ENCODE results near the gene ALG9. TPM values are rescaled to one million over a fixed set of nuclear protein-coding genes. Genes with fewer than 3 reads are reported as not detected.
A peak's percentile ranks its signal among the peaks of the same experiment; 100 is the strongest.
"Not testable (repeated sequence)": the region's sequence is repeated elsewhere in the genome, so short reads cannot be mapped to it uniquely, and the experiment has no call there.

ALG9 gene
- total RNA-seq, 2 experiments from 2014 or later = 21.3 to 21.9 TPM

DNA sequence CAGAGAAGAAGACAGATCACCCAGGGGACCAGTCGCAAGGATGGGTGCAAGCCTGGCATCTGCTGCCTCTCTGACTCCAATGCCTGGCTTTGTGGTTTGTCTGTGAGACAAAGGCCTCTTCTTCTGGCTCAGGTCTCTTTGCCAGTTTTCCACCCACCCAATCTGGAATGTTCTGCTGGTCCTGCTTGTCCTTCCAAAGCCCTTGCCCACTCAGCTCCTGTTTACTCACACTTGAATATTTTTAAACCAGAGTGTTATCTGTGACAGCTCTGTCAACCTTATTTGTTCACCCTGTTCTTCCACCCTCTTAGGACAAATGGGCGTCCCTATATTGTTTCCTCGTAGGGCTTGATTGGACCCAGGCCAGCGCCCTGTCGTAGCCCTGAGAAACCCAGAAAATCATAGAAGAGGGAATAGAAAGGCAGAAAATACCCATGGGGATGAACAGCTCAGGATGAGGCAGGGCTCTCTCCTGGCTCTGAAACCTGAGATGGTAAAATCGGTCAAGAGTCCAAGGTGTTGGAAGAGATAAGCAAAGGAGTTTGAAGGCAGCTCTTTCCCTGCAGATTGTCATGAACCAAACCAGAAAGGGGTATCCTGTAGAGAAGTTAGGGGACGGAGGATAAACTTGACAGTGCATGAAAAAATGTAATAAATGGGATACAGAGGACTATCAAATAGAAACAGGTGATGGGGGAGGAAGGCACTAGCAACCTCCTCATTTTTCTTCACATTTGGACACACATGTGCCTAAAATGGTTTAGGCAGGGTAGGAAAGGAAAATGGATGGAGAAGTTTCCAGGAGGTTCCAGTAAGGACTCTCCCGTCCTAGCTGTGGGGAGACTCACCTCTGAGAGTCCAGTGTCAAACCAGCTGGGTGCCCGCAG is 39.5 kb upstream of the ALG9 start:
- no peak overlapping the region for H3K4me3 Mint-ChIP-seq
- no peak for DNase-seq
- intact Hi-C loops (cut with micrococcal nuclease) = no loop called here
- no peaks in the 10 kb centered on the region for H3K9me3 Mint-ChIP-seq
- H3K27me3 Mint-ChIP-seq (ENCODE audit: low read depth) = peaks cover 34% of the 10 kb centered on the region
- no peaks in the 10 kb centered on the region for H3K36me3 Mint-ChIP-seq (ENCODE audit: low read depth)
- no peak overlapping the region for H3K27ac Mint-ChIP-seq
- CTCF ChIA-PET = interaction anchor here (1.0 to 1.3 kb wide), 2 partner anchors 18 to 21 kb away, joined by 3 to 4 read pairs; no protein-coding TSS in a partner anchor
- H3K4me1 Mint-ChIP-seq (ENCODE audit: low read depth) = no peaks in the 10 kb centered on the region

DNA sequence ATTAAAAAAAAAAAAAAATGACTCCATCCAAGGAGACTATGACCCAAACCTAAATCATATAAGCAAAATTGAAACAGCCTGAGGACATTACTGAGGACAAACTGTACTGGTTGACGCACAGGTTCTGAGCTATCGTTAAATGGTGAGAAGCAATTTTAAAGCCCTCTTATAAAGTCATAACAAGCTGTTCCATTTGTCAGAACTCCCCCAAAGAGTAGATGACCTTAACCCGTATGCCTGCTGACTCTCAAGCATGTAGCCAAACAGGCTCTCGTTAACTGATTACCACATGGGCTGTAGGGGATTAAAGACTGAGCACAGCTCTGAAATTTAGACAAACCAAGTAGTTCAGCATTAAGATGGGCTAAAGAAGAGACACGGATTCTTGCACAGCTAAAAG is 38.0 kb upstream of the ALG9 start:
- no peaks in the 10 kb centered on the region for H3K9me3 Mint-ChIP-seq
- no peak overlapping the region for H3K4me3 Mint-ChIP-seq

DNA sequence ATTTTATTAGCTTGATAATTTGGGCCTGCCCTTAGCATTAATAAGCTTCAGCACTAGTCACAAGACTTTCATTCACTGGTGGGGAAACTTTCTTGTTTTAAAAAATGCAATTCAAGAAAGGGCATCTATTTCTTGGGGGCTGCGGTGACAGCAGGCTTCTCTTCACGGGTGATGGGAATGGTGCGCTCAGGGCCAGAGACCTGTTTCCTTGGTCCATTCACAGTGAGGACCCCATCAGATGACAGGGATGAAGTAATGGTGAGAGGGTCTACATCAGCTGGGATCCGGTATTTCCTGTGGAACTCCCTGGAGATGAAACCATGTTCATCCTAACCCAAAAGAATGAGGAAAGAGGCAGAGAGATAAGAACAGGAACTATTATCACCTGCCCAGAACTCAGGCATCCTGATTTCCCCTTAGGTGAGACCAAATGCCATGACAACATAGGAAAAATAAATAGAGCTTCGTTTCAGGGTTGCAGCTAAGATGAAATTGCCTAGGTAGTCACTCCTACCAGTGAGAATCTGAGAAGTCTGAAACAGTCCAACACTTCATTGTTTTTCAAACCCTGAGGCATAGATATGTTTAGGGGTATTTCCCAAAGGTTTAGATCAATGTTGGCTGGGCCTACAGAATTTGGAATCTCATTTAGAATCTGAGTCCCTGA is 37.4 kb upstream of the ALG9 start:
- H3K27ac Mint-ChIP-seq = no peak overlapping the region
- no peak overlapping the region for H3K4me3 Mint-ChIP-seq
- intact Hi-C loops (cut with micrococcal nuclease) = no loop called here
- no peak for DNase-seq
- H3K27me3 Mint-ChIP-seq (ENCODE audit: low read depth) = peaks cover 23% of the 10 kb centered on the region
- no peaks in the 10 kb centered on the region for H3K4me1 Mint-ChIP-seq (ENCODE audit: low read depth)
- CTCF ChIA-PET = no interaction called here
- H3K9me3 Mint-ChIP-seq = no peaks in the 10 kb centered on the region
- H3K36me3 Mint-ChIP-seq (ENCODE audit: low read depth) = no peaks in the 10 kb centered on the region

More for the DNA sequence above, 38.0 kb upstream of the ALG9 start:
- no peaks in the 10 kb centered on the region for H3K4me1 Mint-ChIP-seq (ENCODE audit: low read depth)
- no peak for DNase-seq
- H3K36me3 Mint-ChIP-seq (ENCODE audit: low read depth) = no peaks in the 10 kb centered on the region
- CTCF ChIA-PET = interaction anchor here (1.3 kb wide), 1 partner anchor 22 kb away, joined by 4 read pairs; no protein-coding TSS in a partner anchor
- intact Hi-C loops (cut with micrococcal nuclease) = no loop called here
- peaks cover 29% of the 10 kb centered on the region for H3K27me3 Mint-ChIP-seq (ENCODE audit: low read depth)
- no peak overlapping the region for H3K27ac Mint-ChIP-seq

DNA sequence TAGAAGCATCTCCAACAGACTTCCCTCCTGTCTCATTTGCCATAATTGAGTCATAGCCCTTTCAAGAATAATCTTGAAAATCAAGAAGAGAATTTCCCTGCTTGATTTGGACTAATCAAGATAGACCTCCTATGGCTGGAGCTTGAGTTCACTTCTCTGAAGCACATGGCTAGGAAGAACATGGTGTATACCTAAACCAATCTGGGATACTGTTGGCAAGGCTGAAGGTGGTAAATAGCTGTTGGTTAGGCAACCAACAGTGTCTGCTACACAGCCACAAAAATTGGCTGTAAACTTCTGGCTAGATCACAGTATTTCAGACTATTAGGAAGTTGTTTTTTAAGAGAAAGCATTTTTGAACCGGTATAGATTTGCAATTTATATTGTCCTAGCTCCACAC is 35.3 kb upstream of the ALG9 start:
- DNase-seq = no peak

DNA sequence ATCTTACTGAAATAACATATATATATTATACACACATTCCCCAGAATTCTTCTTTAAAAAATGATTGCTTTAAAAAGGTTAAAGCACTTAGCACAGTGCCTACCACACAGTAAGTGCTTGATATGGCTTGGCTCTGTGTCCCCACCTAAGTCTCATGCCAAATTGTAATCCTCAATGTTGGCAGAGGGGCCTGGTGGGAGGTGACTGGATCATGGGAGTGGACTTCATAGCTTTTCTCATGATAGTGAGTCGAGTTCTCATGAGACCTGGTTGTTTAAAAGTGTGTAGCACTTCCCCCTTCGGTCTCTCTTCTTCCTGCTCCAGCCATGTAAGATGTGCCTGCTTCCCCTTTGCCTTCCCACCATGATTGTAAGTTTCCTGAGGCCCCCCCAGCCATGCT is 34.0 kb upstream of the ALG9 start:
- intact Hi-C loops (cut with micrococcal nuclease) = no loop called here
- H3K27ac Mint-ChIP-seq = no peak overlapping the region
- H3K4me1 Mint-ChIP-seq (ENCODE audit: low read depth) = no peaks in the 10 kb centered on the region
- H3K36me3 Mint-ChIP-seq (ENCODE audit: low read depth) = no peaks in the 10 kb centered on the region
- H3K4me3 Mint-ChIP-seq = no peak overlapping the region
- peaks cover 6% of the 10 kb centered on the region for H3K27me3 Mint-ChIP-seq (ENCODE audit: low read depth)
- H3K9me3 Mint-ChIP-seq = no peaks in the 10 kb centered on the region
- DNase-seq = no peak
- CTCF ChIA-PET = no interaction called here

More for the DNA sequence above, 35.3 kb upstream of the ALG9 start:
- H3K9me3 Mint-ChIP-seq = no peaks in the 10 kb centered on the region
- no peak overlapping the region for H3K27ac Mint-ChIP-seq
- no peaks in the 10 kb centered on the region for H3K4me1 Mint-ChIP-seq (ENCODE audit: low read depth)
- CTCF ChIA-PET = no interaction called here
- intact Hi-C loops (cut with micrococcal nuclease) = no loop called here
- H3K27me3 Mint-ChIP-seq (ENCODE audit: low read depth) = peaks cover 12% of the 10 kb centered on the region
- H3K4me3 Mint-ChIP-seq = no peak overlapping the region
- no peaks in the 10 kb centered on the region for H3K36me3 Mint-ChIP-seq (ENCODE audit: low read depth)

DNA sequence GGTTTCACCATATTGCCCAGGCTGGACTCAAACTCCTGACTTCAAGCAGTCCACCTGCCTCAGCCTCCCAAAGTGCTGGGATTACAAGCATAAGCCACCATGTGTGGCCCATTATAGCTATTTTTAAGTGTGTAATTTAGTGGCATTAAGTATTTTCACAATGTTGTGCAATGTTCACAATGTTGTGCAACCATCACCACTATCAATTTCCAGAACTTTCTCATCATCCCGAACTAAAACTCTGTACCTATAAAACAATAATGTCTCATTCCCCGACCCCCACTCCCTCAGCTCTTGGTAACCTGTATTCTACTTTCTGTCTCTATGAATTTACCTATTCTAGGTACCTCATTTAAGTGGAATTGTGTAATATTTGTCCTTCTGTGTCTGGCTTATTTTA is 15.5 kb upstream of the ALG9 start:
- H3K36me3 Mint-ChIP-seq (ENCODE audit: low read depth) = peaks cover 8% of the 10 kb centered on the region
- no peaks in the 10 kb centered on the region for H3K27me3 Mint-ChIP-seq (ENCODE audit: low read depth)
- no peak overlapping the region for H3K4me3 Mint-ChIP-seq
- H3K27ac Mint-ChIP-seq = no peak overlapping the region
- CTCF ChIA-PET = interaction anchor here (1.0 to 1.1 kb wide), 2 partner anchors 16 to 95 kb away, joined by 4 read pairs; no protein-coding TSS in a partner anchor
- intact Hi-C loops (cut with micrococcal nuclease) = no loop called here
- no peak for DNase-seq
- H3K4me1 Mint-ChIP-seq (ENCODE audit: low read depth) = peaks cover 8% of the 10 kb centered on the region
- no peaks in the 10 kb centered on the region for H3K9me3 Mint-ChIP-seq

DNA sequence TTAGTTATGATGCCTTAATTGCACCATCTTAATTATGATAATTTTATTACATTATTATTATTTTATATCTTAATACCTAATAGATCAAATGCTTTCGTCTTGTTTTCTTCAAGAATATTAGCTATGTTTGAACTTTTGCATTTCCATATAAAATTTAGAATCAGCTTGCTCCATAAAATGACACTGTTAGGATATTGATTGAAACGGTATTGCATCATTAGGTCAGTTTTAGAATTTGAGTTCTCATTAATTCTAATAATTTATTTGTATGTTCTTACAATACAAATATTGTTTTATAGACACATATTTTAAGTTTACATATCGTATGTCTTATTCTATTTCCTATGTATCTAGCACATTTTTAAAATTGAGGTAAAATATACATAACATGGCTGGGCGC is 14.7 kb upstream of the ALG9 start:
- intact Hi-C loops (cut with micrococcal nuclease) = no loop called here
- DNase-seq = no peak
- Mint-ChIP-seq H3K4me1 (ENCODE audit: low read depth) (peaks cover 15% of the 10 kb centered on the region), H3K36me3 (ENCODE audit: low read depth) (peaks cover 8% of the 10 kb centered on the region), H3K27me3 (ENCODE audit: low read depth) (no peaks in the 10 kb centered on the region), H3K4me3 (no peak overlapping the region), H3K27ac (no peak overlapping the region), H3K9me3 (no peaks in the 10 kb centered on the region)
- CTCF ChIA-PET = interaction anchor here (1.1 to 1.3 kb wide), 2 partner anchors 14 to 96 kb away, joined by 3 to 4 read pairs; no protein-coding TSS in a partner anchor

DNA sequence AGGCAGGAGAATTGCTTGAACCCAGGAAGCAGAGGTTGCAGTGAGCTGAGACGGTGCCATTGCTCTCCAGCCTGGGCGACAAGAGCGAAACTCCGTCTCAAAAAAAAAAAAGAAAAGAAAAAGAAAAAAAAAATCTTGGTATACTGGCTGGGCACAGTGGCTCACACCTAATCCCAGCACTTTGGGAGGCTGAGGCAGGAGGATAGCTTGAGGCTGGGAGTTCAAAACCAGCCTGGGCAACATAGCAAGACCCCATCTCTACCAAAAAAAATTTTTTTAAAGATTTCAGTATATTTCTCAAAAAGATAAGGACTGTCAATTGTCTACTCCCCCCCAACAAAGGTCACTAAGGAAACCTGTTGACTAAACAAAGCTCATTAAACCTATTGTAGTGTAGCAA is 13.7 kb upstream of the ALG9 start:
- H3K36me3 Mint-ChIP-seq (ENCODE audit: low read depth); H3K27ac Mint-ChIP-seq; H3K4me3 Mint-ChIP-seq; H3K27me3 Mint-ChIP-seq (ENCODE audit: low read depth); DNase-seq; H3K9me3 Mint-ChIP-seq; intact Hi-C loops (cut with micrococcal nuclease): not testable (repeated sequence)
- CTCF ChIA-PET = interaction anchor here (1.3 kb wide), 1 partner anchor 13 kb away, joined by 3 read pairs; no protein-coding TSS in a partner anchor
- peaks cover 24% of the 10 kb centered on the region for H3K4me1 Mint-ChIP-seq (ENCODE audit: low read depth)

DNA sequence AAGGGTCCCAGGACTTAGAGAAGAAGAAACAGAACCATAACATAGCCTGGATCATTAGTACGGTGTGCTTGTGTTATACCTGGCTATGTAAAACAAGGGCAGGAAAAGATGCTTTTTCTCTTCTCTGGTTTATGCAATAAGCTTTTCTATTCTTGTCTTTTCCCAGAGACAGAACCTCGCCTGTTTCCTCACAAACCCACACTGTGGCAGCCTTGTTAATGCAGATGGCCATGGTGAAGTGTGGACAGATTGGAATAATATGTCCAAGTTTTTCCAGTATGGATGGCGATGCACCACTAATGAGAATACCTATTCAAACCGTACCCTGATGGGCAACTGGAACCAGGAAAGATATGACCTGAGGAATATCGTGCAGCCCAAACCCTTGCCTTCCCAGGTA is 10.8 kb upstream of the ALG9 start:
- Mint-ChIP-seq H3K27ac (no peak overlapping the region), H3K4me1 (ENCODE audit: low read depth) (peaks cover 35% of the 10 kb centered on the region), H3K27me3 (ENCODE audit: low read depth) (no peaks in the 10 kb centered on the region), H3K9me3 (no peaks in the 10 kb centered on the region), H3K4me3 (no peak overlapping the region), H3K36me3 (ENCODE audit: low read depth) (peaks cover 12% of the 10 kb centered on the region)
- intact Hi-C loops (cut with micrococcal nuclease) = no loop called here
- no peak for DNase-seq
- CTCF ChIA-PET = interaction anchor here (1.0 to 3.2 kb wide), 5 partner anchors 11 to 100 kb away, joined by 3 to 13 read pairs (median 6); partner anchors contain the start of gene ALG9

DNA sequence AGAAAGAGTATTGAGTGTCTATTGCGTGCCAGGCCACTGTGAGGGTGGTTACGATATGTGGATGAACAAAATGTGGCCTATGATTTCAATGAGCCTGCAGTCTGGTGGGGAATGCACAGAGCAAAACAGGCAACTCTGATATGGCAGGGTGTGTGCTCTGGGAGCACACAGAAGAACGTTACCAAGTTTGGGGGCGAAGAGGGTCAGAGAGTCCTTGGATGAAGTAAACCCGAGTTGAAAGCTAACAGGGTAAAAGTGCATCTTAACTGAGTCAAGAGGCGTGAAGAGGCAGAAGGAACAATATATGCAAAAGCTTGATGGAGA is 8.2 kb upstream of the ALG9 start:
- Mint-ChIP-seq H3K4me1 (ENCODE audit: low read depth) (peaks cover 39% of the 10 kb centered on the region), H3K36me3 (ENCODE audit: low read depth) (peaks cover 16% of the 10 kb centered on the region), H3K27me3 (ENCODE audit: low read depth) (no peaks in the 10 kb centered on the region), H3K27ac (peak overlapping the region; percentile 97), H3K4me3 (peak overlapping the region; percentile 98), H3K9me3 (no peaks in the 10 kb centered on the region)
- CTCF ChIA-PET = interaction anchor here (1.1 to 3.2 kb wide), 3 partner anchors 8 to 102 kb away, joined by 3 to 12 read pairs (median 4); partner anchors contain the start of gene ALG9
- DNase-seq = no peak
- intact Hi-C loops (cut with micrococcal nuclease) = loop anchor here (1.0 to 10.0 kb wide), 14 partner anchors 8 to 1435 kb away; partner anchors contain the start of genes ALG9, BCO2, DLAT and NKAPD1

DNA sequence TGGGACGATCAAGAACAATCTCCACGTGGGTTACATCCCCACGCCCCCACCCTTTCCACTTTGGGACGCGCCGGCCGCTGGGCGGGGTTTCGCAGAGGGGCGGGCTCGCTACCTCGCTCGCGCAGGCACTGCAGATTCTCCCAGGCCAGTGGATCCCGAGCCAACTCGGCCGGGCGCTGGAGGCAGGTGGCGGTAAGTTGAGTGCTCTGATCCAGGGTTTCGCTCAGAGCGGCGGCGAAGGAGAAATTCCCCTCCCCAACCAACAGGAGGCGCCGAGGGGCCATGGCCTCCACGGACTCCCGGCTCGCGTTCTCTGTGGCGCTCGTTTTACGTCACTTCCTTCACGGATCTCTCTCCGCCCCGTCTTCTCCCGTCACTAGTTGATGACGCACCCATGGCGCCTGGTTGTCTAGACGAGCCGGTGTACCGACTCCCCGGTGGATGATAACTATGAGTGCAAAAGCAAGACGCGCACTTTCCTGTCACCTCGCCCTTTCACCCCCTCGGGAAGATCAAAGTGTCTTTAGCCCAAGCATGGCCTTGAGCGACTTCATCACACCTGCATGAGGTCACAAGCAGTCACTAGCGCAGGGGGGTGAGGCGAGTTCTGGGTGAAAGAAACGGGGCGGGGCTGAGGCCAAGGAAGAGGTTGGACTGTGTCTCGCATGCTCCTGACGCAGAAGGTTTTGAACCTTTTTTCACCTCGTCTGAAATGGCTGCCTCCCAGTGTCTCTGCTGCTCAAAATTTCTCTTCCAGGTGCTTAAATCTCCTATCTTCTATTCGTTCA is 7.7 kb upstream of the ALG9 start, which contains the start of the genes CFAP68 and FDXACB1:
Gene CFAP68 (plus strand): TSS at position 693 of the 788 bp plus-strand sequence. CDS start 20 bp downstream, at position 713.
Gene FDXACB1 (minus strand): TSS at position 317 of the 788 bp plus-strand sequence. CDS start 33 bp downstream, at position 284.
- Mint-ChIP-seq H3K36me3 (ENCODE audit: low read depth) (peaks cover 16% of the 10 kb centered on the region), H3K27me3 (ENCODE audit: low read depth) (no peaks in the 10 kb centered on the region), H3K4me3 (peak within 1 kb of the TSS; percentile 98), H3K4me1 (ENCODE audit: low read depth) (peaks cover 39% of the 10 kb centered on the region), H3K27ac (peak within 1 kb of the TSS; percentile 97), H3K9me3 (no peaks in the 10 kb centered on the region)
- intact Hi-C loops (cut with micrococcal nuclease) = loop anchor here (1.0 to 10.0 kb wide), 14 partner anchors 8 to 1436 kb away; partner anchors contain the start of genes ALG9, BCO2, DLAT and NKAPD1
- CTCF ChIA-PET = interaction anchor here (0.7 to 2.8 kb wide), 5 partner anchors 8 to 103 kb away, joined by 3 to 12 read pairs (median 4); partner anchors contain the start of gene ALG9
- peak; percentile 97 for DNase-seq
